PC-3 (cell line): ENCODE data around the gene RAB32. TPM values are rescaled to one million over a fixed set of nuclear protein-coding genes. Genes with fewer than 3 reads are reported as not detected.

Experiments used
- ATAC-seq: fragments of 200-7000 bp; cut with Tn5 transposase; 2 replicates; pipeline ENCODE4 v1.9.1; 2020; ENCODE audit warnings: mild to moderate bottlenecking, moderate library complexity
- BruUV-seq: library from RNA; stranded (reverse); fragments of 400-500 nt; replicated peaks from 2 replicates; lab custom pipeline; 2021; lab: Mats Ljungman, UMichigan
- CTCF ChIA-PET: fragments of 300-600 bp; sonication (Branson Sonifier 250); formaldehyde crosslinking; loops from one replicate; lab custom pipeline; 2022; ENCODE audit warnings: antibody characterized with exemption; lab: Charles Lee
- POLR2A ChIA-PET: fragments of 300-600 bp; sonication (Branson Sonifier 250); formaldehyde crosslinking; loops from one replicate; lab custom pipeline; 2022; ENCODE audit warnings: antibody characterized with exemption; ENCODE audit not compliant: unreplicated experiment; lab: Charles Lee
- DNase-seq: peaks from one replicate; pipeline ENCODE4 v3.0.0-alpha.2; 2015
- H2AFZ ChIP-seq: fragments of 300-600 bp; sonication (generic); 2 replicates; pipeline ENCODE4 v1.6.0; 2016; ENCODE audit warnings: antibody characterized with exemption, low read length
- H3F3A ChIP-seq: fragments of 300-600 bp; sonication (generic); one replicate; pipeline ENCODE4 v1.6.0; 2017; ENCODE audit warnings: antibody characterized with exemption, low read length, control low read depth, mild to moderate bottlenecking; ENCODE audit not compliant: unreplicated experiment
- H3K27ac ChIP-seq: fragments of 300-600 bp; sonication (generic); 2 replicates; pipeline ENCODE4 v1.5.1; 2016; ENCODE audit warnings: mild to moderate bottlenecking, low read length
- H3K27me3 ChIP-seq: fragments of 300-600 bp; sonication (generic); 2 replicates; pipeline ENCODE4 v1.6.1; 2016; ENCODE audit warnings: low read length, mixed read lengths
- H3K36me3 ChIP-seq: fragments of 300-600 bp; sonication (generic); 2 replicates; pipeline ENCODE4 v1.6.1; 2016; ENCODE audit warnings: low read depth, mixed run types, low read length, mixed read lengths
- H3K4me1 ChIP-seq: fragments of 300-600 bp; sonication (generic); 2 replicates; pipeline ENCODE4 v1.5.1; 2016; ENCODE audit warnings: low read length; ENCODE audit not compliant: insufficient read depth
- H3K4me2 ChIP-seq: fragments of 300-600 bp; sonication (generic); 2 replicates; pipeline ENCODE4 v1.6.0; 2016; ENCODE audit warnings: low read length
- H3K4me3 ChIP-seq: fragments of 300-600 bp; sonication (generic); 2 replicates; pipeline ENCODE4 v1.5.1; 2016; ENCODE audit warnings: mild to moderate bottlenecking, low read length, mixed read lengths
- H3K79me2 ChIP-seq: fragments of 300-600 bp; sonication (generic); 2 replicates; pipeline ENCODE4 v1.6.1; 2017; ENCODE audit warnings: low read length, mixed read lengths
- H3K9ac ChIP-seq: fragments of 300-600 bp; sonication (generic); 2 replicates; pipeline ENCODE4 v1.6.0; 2016; ENCODE audit warnings: mild to moderate bottlenecking, low read length
- H3K9me2 ChIP-seq: fragments of 300-600 bp; sonication (generic); replicated peaks from 2 replicates; pipeline ENCODE4 v1.6.1; 2016; ENCODE audit warnings: mixed run types, low read length, mixed read lengths
- H3K9me3 ChIP-seq: fragments of 300-600 bp; sonication (generic); 2 replicates; pipeline ENCODE4 v1.6.1; 2016; ENCODE audit warnings: low read length, mixed read lengths
- H4K20me1 ChIP-seq: fragments of 300-600 bp; sonication (generic); 2 replicates; pipeline ENCODE4 v1.6.1; 2016; ENCODE audit warnings: low read length, mixed read lengths
- EZH2 ChIP-seq: fragments of 300-600 bp; sonication (generic); IDR thresholded peaks from one replicate; pipeline ENCODE4 v1.6.1; 2017; ENCODE audit warnings: antibody characterized with exemption, mild to moderate bottlenecking, low read length; ENCODE audit not compliant: unreplicated experiment
- EZH2phosphoT487 ChIP-seq: fragments of 300-600 bp; sonication (generic); IDR thresholded peaks from 2 replicates; pipeline ENCODE4 v1.6.1; 2018; ENCODE audit warnings: mild to moderate bottlenecking, antibody characterized with exemption, low read length, borderline replicate concordance
- intact Hi-C: fragments of 100-400 bp; cut with micrococcal nuclease; formaldehyde crosslinking; loops from 2 replicates; pipeline ENCODE4 v1.9.0; 2023
- total RNA-seq: library from RNA; depleted of rRNA; stranded (reverse); fragments of >200 nt; gene quantifications from 2 replicates; pipeline ENCODE4 v1.2.3, GENCODE V29; 2014
- TF ChIP-seq, protein P1 (sequence below): fragments of 300-600 bp; sonication (generic); conservative IDR thresholded peaks from 2 replicates; pipeline ENCODE4 v1.5.1; 2017; ENCODE audit warnings: antibody characterized with exemption, low read depth, mild to moderate bottlenecking, low read length

The RAB32 gene
- total RNA-seq, 1 experiment from 2014 or later: 25.1 TPM

DNA sequence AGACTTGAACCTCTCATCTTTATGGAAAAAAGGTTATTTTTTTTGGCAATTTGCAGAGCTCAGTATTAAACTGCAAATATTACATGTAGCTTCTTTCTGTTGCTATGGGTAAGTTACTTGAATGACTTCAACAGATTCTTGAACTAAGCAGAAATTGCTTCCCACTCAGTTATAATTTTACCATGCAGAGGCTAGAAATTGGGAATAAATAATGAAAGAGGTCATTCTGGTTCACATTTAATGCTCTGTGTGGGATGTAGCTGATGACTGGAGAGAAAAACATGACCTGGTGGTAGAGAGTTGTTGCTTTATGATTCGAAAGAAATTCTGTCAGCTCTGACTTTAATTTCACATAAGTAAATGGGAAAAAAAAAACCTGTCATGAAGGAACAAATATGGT is 38.3 kb downstream of the RAB32 start:
- BruUV-seq: no TSS peak
- no peaks in the 10 kb centered on the region for H3K36me3 ChIP-seq
- H3K9ac ChIP-seq: no peak overlapping the region
- no peak for DNase-seq
- H3K4me1 ChIP-seq: no peaks in the 10 kb centered on the region
- no peak overlapping the region for H3K4me3 ChIP-seq
- H3F3A ChIP-seq: no peaks in the 10 kb centered on the region
- CTCF ChIA-PET: no interaction called here
- ATAC-seq: no peak
- no peak overlapping the region for H3K4me2 ChIP-seq
- no peaks in the 10 kb centered on the region for H3K9me3 ChIP-seq
- H3K9me2 ChIP-seq: no peaks in the 10 kb centered on the region
- no peaks in the 10 kb centered on the region; the same call in 1 of the 2 replicates for H3K27me3 ChIP-seq
- H3K79me2 ChIP-seq: no peaks in the 10 kb centered on the region
- H2AFZ ChIP-seq: no peak overlapping the region
- POLR2A ChIA-PET: no interaction called here
- no peak for TF ChIP-seq EZH2
- TF ChIP-seq, protein P1, sequence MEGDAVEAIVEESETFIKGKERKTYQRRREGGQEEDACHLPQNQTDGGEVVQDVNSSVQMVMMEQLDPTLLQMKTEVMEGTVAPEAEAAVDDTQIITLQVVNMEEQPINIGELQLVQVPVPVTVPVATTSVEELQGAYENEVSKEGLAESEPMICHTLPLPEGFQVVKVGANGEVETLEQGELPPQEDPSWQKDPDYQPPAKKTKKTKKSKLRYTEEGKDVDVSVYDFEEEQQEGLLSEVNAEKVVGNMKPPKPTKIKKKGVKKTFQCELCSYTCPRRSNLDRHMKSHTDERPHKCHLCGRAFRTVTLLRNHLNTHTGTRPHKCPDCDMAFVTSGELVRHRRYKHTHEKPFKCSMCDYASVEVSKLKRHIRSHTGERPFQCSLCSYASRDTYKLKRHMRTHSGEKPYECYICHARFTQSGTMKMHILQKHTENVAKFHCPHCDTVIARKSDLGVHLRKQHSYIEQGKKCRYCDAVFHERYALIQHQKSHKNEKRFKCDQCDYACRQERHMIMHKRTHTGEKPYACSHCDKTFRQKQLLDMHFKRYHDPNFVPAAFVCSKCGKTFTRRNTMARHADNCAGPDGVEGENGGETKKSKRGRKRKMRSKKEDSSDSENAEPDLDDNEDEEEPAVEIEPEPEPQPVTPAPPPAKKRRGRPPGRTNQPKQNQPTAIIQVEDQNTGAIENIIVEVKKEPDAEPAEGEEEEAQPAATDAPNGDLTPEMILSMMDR: no peak
- TF ChIP-seq EZH2phosphoT487: no peak
- intact Hi-C loops: no loop called here
- no peaks in the 10 kb centered on the region for H4K20me1 ChIP-seq
- no peak overlapping the region for H3K27ac ChIP-seq

DNA sequence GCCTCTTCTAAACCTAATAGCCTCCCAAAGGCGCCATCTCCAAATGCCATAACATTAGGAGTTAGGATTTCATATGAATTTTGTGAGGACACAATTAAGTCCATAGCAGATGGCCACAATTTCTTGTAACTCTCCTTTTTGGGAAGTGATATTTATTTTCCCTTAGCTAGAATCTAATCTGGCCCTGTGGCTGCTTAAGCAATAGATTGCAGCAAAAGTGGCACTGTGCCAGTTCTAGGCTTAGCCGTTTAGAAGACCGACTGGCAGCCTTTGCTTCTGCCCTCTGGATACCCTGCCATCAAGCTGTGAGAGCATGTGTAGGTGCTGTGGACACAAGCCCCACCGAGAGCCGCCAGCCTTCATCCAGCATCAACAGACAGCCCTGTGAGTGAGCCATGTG is 39.2 kb downstream of the RAB32 start:
- ATAC-seq (no peak), DNase-seq (no peak)
- Histone ChIP-seq H3K4me1 (no peaks in the 10 kb centered on the region), H3K9me2 (no peaks in the 10 kb centered on the region), H3F3A (no peaks in the 10 kb centered on the region), H3K4me2 (no peak overlapping the region), H4K20me1 (no peaks in the 10 kb centered on the region), H3K9me3 (no peaks in the 10 kb centered on the region), H3K4me3 (no peak overlapping the region), H3K27ac (no peak overlapping the region), H2AFZ (no peak overlapping the region), H3K27me3 (no peaks in the 10 kb centered on the region; the same call in 1 of the 2 replicates), H3K9ac (no peak overlapping the region), H3K36me3 (no peaks in the 10 kb centered on the region), H3K79me2 (no peaks in the 10 kb centered on the region)
- TF ChIP-seq EZH2 (no peak), EZH2phosphoT487 (no peak)
- TF ChIP-seq, protein P1: no peak
- no TSS peak for BruUV-seq
- ChIA-PET POLR2A (no interaction called here), CTCF (no interaction called here)
- intact Hi-C loops: no loop called here

DNA sequence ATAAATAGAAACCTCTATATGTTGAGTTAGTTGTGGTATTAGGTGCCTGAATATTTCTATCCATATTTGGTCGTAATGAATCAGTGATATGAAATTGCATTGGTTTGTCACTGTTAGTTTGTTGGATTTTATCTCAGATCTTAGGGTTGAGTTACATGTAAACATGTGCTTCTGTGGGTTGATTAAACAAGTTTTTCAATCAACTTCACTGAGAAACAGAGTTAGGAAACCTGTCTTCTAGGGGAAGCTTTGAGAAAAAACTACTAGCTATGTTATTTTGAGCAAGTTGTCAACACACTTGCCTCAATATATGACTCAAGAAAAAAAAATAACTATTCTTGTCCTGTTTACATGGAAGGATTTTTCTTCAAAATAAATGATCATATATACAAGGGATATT is 40.3 kb downstream of the RAB32 start:
- BruUV-seq: no TSS peak
- ChIA-PET POLR2A (no interaction called here), CTCF (no interaction called here)
- DNase-seq: no peak
- intact Hi-C loops: no loop called here
- H3K4me1 ChIP-seq: no peaks in the 10 kb centered on the region
- no peaks in the 10 kb centered on the region; the same call in 1 of the 2 replicates for H3K27me3 ChIP-seq
- TF ChIP-seq, protein P1: no peak
- TF ChIP-seq EZH2phosphoT487: no peak
- TF ChIP-seq EZH2: no peak
- no peak overlapping the region for H3K4me3 ChIP-seq
- H3K9me2 ChIP-seq: no peaks in the 10 kb centered on the region
- H3K79me2 ChIP-seq: no peaks in the 10 kb centered on the region
- H4K20me1 ChIP-seq: no peaks in the 10 kb centered on the region
- no peaks in the 10 kb centered on the region for H3F3A ChIP-seq
- no peak for ATAC-seq
- H3K27ac ChIP-seq: no peak overlapping the region
- no peak overlapping the region for H3K9ac ChIP-seq
- no peak overlapping the region for H2AFZ ChIP-seq
- no peaks in the 10 kb centered on the region for H3K9me3 ChIP-seq
- no peak overlapping the region for H3K4me2 ChIP-seq
- no peaks in the 10 kb centered on the region for H3K36me3 ChIP-seq
